Fibroblast of villous mesenchyme (primary cell): ENCODE measurements around the gene MAN1B1. TPM values are rescaled to one million over a fixed set of nuclear protein-coding genes. Genes with fewer than 3 reads are reported as not detected.
A peak's percentile ranks its signal among the peaks of the same experiment; 100 is the strongest.

Source experiments
- DNase-seq: peaks from one replicate; pipeline ENCODE4 v3.0.0-alpha.2; 2010; ENCODE audit warnings: low read depth
- H3K4me3 ChIP-seq: 2 replicates; pipeline ENCODE4 v1.5.1; 2011; ENCODE audit warnings: low read depth, mild to moderate bottlenecking, low read length
- total RNA-seq: library from RNA; depleted of rRNA; stranded (reverse); fragments of >200 nt; gene quantifications from 2 replicates; pipeline ENCODE4 v1.2.3, GENCODE V29; 2012
- TF ChIP-seq, protein P1 (sequence below): IDR thresholded peaks from 2 replicates; pipeline ENCODE4 v1.5.1; 2012; ENCODE audit warnings: low read depth, mild to moderate bottlenecking, low read length; ENCODE audit not compliant: insufficient read depth

The MAN1B1 gene
- total RNA-seq, 1 donor = 65.6 TPM

DNA sequence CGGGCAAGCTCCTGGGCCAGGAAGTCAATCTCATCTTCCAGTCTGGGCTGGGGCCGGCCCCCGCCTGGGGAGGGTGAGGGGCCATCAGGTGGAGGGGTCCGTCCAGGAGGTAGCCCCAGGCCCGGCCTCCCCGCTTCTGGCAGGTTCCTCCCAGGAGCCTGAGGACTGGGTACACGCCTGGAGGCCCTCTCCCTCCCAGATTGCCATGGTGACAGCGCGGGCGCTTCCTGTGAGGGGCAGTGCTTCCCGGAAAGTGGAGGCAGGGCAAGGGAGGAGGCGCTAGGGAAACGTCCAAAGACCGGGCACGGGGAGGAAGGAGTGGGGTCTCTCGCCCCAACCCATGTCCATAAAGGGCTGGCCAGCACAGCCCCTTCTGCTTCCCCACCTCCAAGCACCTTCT, 45.7 kb upstream of the MAN1B1 start:
- TF ChIP-seq, protein P1, sequence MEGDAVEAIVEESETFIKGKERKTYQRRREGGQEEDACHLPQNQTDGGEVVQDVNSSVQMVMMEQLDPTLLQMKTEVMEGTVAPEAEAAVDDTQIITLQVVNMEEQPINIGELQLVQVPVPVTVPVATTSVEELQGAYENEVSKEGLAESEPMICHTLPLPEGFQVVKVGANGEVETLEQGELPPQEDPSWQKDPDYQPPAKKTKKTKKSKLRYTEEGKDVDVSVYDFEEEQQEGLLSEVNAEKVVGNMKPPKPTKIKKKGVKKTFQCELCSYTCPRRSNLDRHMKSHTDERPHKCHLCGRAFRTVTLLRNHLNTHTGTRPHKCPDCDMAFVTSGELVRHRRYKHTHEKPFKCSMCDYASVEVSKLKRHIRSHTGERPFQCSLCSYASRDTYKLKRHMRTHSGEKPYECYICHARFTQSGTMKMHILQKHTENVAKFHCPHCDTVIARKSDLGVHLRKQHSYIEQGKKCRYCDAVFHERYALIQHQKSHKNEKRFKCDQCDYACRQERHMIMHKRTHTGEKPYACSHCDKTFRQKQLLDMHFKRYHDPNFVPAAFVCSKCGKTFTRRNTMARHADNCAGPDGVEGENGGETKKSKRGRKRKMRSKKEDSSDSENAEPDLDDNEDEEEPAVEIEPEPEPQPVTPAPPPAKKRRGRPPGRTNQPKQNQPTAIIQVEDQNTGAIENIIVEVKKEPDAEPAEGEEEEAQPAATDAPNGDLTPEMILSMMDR = no peak
- DNase-seq = no peak
- no peak overlapping the region for H3K4me3 ChIP-seq

DNA sequence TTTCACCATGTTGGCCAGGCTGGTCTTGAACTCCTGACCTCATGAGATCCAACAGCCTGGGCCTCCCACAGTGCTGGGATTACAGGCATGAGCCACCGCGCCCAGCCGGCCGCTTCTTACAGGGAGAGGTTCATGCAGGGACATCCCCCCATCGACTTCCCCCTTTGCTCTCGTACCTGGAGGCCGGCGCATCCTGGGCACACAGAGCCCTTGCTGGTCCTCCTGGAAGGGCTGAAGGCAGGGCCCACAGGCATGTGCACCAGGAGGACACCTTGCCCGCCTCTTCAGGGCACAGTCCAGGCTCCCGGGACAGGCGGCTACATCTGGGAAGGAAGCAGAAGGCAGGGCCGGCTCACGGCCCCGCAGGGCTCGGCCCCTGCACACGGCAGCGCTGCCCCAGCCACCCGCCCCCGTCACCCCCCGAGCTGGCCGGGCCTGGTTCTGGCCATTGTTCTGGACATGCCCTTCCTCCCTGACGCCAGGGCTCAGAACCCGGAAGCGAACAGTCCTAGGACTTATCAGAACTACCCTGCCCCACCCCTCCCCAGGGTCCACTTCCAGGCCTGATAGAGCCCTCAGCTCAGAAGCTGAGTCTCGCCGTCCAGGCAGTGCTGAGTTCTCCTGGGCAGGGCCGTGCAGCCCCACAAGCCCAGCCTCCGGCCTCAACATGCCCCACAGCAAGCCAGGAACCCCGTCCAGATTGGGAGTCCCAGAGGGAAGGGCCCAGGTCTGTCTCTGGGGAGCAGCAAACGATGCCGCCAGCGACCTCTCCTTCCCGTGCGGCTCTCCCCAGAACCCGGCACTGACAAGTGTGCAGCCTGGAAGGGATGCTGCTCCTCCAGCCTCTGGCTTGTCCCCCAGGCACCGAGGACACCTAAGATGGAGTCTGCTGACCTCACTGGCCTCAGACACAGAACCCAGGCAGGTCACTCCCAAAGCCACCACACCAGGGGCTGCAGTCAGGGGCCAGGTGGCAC, 43.7 kb upstream of the MAN1B1 start:
- TF ChIP-seq, protein P1 = no peak

DNA sequence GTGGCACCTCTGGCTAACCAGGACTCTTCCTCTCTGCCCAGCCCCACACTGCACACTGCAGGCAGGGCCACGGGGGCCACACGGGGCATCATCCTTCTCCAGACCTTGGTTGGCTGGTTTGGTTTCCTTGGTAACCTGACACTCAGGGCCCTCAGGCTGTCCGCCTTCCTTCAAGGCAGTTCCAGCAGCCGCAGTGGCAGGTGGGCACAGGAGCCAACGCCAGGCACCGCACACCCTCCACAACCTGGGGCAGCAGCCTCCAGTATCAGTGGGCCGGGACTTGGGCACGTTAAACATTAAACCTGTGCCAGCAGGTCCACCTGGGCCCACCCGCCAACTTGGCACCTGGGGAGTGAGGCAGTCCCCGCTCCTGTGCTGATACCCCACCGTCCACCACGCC, 42.7 kb upstream of the MAN1B1 start:
- TF ChIP-seq, protein P1 = no peak

More for the DNA sequence above, 43.7 kb upstream of the MAN1B1 start:
- DNase-seq = no peak
- H3K4me3 ChIP-seq = no peak overlapping the region

DNA sequence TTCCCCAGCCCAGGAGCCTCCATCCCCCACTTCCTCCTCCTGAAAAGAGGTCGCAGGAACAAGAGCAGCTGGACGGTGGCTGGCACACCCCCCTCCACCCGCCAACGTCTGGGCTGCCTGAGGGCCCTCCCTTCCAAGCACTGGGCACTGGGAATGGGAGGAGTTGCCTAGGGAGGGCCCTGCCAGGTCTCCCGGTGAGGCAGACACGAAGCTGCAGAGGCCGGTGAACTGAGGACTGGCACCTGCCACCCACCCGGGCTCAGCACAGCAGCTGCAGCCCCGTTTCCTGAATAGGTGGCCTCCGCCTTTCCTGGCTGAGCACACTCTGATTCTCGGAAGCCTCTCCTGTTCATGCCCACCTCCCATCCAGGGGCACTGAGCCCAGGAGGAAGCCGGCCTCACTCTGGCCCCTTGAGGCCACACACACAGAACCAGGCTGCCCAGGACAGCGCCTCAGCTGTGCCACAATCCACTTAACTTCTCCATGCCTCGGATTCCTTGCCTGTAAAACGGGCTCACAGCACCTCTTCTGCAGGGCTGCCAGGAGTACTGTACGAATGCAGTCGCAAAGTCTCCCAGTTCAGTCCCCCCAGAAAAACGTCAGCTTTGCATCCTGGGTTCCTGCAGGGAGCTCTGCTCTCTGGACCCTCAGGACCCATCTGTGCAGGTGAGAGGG, 42.1 kb upstream of the MAN1B1 start:
- H3K4me3 ChIP-seq = peak overlapping the region; percentile 54
- TF ChIP-seq, protein P1 = no peak
- DNase-seq = no peak

More for the DNA sequence above, 42.7 kb upstream of the MAN1B1 start:
- H3K4me3 ChIP-seq = no peak overlapping the region
- DNase-seq = no peak

DNA sequence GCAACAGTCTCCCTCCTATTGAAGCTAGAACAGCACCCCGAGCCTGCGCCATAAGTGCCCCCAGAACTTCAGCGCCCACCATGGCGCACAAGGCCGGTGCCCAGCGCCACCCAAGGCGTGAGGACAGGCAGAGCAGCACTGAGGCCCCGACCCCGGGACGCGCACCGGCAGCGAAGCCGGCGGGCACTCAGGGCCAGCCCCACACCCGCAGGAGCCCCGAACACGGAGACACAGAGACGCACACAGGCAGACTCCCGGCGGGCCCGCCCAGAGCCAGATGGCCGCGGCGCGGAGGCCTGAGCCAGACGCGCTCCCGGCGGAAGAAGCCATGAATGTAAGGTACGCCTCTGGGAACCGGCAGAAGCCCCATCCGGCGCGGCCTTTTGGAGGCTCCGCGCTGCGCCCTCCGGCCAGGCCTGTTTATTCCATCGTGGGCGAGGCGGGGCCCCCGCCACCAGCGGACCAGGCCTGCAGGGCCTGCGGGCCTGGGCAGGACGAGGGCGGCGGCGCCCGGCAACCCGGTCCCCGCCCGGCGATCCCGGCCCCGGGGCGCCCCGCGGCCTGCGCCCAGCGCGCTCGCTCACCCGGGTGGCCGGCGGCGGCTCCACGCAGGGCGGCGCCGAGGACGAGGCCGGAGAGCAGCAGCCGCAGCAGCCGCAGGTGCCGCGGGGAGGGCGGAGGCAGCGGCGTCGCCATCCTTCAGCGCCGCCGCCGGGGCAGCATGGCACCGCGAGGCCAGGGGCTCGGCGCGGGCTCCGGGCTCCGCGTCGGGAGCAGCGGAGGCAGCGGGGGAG, 41.3 kb upstream of the MAN1B1 start:
- TF ChIP-seq, protein P1 = no peak
- peak; percentile 55 for DNase-seq
- peak overlapping the region; percentile 60 for H3K4me3 ChIP-seq

DNA sequence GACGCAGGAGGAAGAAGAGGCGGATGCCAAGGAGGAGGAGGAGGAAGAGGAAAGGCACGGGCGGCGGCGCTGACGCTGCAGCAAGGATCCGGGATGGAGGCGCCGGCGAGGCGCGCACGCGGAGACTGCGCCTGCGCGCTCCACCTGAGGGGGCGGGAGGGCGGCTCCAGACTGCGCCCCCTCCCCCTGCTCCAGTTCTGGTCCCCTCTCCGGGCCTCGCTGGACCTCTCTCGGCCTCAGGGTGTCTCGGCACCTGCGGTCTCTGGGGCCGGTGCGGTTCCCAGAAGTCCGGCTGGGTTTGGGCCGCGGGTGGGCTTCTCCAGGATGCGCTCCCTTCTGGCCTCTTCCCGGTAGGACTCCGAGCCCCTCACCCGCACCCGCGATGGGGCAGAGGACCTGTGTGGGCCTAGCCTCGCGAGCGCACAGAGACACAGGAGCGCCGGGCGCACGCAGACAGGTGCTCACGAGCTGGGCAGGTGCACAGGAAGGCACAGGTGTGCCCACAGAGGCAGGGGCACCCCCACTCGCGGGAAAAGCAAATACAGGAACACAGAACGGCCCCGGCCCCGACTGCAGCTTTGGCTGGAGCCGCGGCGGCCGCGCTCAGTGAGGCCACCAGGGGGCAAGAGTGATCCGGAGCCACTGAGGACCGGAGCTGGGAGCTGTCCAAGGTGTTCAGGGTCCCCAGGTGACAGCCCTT, 40.5 kb upstream of the MAN1B1 start, which contains the start of gene NPDC1:
NPDC1 (minus strand) TSS at position 90 of the 700 bp plus-strand sequence. CDS start 188 bp downstream, outside the sequence.
- TF ChIP-seq, protein P1 = peak; percentile 86
- peak; percentile 70 for DNase-seq
- H3K4me3 ChIP-seq = peak within 1 kb of the TSS; percentile 60
